Choroid plexus epithelial cell (primary cell): ENCODE results near the gene PSMA7.

Source experiments
- DNase-seq: peaks from one replicate; pipeline ENCODE4 v3.0.0-alpha.2; 2010; ENCODE audit warnings: low read depth
- H3K4me3 ChIP-seq: 2 replicates; pipeline ENCODE4 v1.5.1; 2011; ENCODE audit warnings: low read depth, mild to moderate bottlenecking, control low read depth, low read length, moderate library complexity
- CTCF ChIP-seq: conservative IDR thresholded peaks from 2 replicates; pipeline ENCODE4 v1.5.1; 2011; ENCODE audit warnings: low read depth, mild to moderate bottlenecking, control low read depth, inconsistent platforms, low read length, moderate library complexity

PSMA7 gene

DNA sequence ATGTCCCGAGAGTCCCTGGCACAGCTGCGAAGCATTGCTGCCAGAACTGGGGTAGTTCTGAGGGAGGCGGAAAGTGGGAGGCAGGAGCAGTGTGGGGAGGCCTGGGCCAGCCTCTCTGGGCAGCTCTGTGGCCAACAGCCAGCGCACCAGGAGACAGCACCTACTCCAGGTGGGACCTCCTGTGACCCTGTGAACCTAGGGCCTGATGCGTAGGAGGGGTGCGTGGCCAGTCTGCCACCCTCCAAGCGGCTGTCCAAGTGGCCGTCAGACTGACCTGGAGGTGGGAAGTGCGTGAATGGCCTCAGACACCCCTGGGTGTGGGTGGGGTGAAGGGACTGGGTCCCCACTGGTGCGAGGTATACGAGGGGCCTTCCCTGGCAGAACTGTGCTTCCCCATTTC is 15.9 kb upstream of the PSMA7 start:
- TF ChIP-seq CTCF = no peak
- DNase-seq = no peak
- no peak overlapping the region for H3K4me3 ChIP-seq

DNA sequence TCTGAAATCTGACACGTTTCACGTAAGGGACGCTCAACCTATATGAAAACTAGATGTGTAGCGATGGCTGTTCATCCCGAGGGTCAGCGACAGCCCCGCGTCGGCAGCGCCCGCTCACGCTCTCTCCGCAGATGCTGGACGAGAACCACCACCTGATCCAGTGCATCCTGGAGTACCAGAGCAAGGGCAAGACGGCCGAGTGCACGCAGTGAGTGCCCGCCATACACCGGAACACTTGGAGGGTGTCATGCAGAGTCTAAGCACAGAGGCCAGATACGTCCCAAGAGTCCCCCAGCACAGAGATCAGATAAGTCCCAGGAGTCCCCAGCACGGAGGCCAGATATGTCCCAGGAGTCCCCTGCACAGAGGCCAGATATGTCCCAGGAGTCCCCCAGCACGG is 15.3 kb upstream of the PSMA7 start:
- no peak overlapping the region for H3K4me3 ChIP-seq
- TF ChIP-seq CTCF = no peak
- DNase-seq = no peak

- H3K4me3 ChIP-seq = no peak overlapping the region
- no peak for DNase-seq
- TF ChIP-seq CTCF = no peak
Observed at GRCh38 chr20:62158088-62158400, 14.8 kb upstream of the PSMA7 start.

- no peak for DNase-seq
- no peak overlapping the region for H3K4me3 ChIP-seq
- TF ChIP-seq CTCF = no peak
Observed at GRCh38 chr20:62157387-62158087, 14.3 kb upstream of the PSMA7 start.

GRCh38 chr20:62156592-62157386 is 13.6 kb upstream of the PSMA7 start:
- peak; percentile 51 for DNase-seq
- no peak overlapping the region for H3K4me3 ChIP-seq
- peak; percentile 81 for TF ChIP-seq CTCF

DNA sequence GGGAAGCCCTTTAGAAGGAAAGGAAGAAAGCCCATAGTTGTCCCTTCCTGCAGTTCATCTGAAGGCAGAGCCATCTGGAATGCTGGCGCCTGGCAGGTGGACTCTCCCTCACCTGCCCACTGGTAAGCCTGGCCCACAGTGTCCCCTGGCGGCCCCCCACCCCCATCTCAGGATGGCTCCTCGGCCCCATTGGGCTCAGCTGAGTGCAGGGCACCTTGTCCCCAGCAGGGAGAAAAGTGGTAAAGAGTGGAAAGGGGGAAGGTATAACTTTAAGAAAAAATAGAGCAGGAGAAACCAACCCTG is 13.0 kb upstream of the PSMA7 start:
- no peak overlapping the region for H3K4me3 ChIP-seq
- no peak for DNase-seq
- TF ChIP-seq CTCF = no peak
